B cell (primary cell): ENCODE results near the gene TRABD. TPM values are rescaled to one million over a fixed set of nuclear protein-coding genes. Genes with fewer than 3 reads are reported as not detected.
"Not testable (repeated sequence)": the region's sequence is repeated elsewhere in the genome, so short reads cannot be mapped to it uniquely, and the experiment has no call there.

Source experiments
- ATAC-seq: fragments of 200-7000 bp; cut with Tn5 transposase; one replicate; pipeline ENCODE4 v1.10.0; 2021; ENCODE audit warnings: low read depth, mild to moderate bottlenecking, moderate number of reproducible peaks, moderate library complexity
- CTCF ChIA-PET: fragments of 350-600 bp; sonication (Branson Sonifier 250); formaldehyde crosslinking; loops from one replicate; lab custom pipeline; 2021; ENCODE audit warnings: antibody characterized with exemption, inconsistent platforms; lab: Charles Lee
- POLR2A ChIA-PET: fragments of 350-600 bp; sonication (Branson Sonifier 250); formaldehyde crosslinking; loops from one replicate; lab custom pipeline; 2021; ENCODE audit warnings: antibody characterized with exemption; lab: Charles Lee
- DNase-seq: peaks from one replicate; pipeline ENCODE4 v3.0.0; 2013
- H2AFZ ChIP-seq: 2 replicates; pipeline ENCODE4 v1.6.1; 2012; ENCODE audit warnings: mild to moderate bottlenecking, low read depth, low read length; ENCODE audit not compliant: insufficient read depth, poor library complexity, severe bottlenecking
- H3K27ac ChIP-seq, 2 donors: 1 replicate in 1 of 2; 2 replicates in 1 of 2; pipeline ENCODE4 v1.5.1; 2012 to 2013; ENCODE audit warnings: low read length in 2 of 2, mild to moderate bottlenecking in 2 of 2, moderate library complexity in 1 of 2
- H3K27me3 ChIP-seq, 4 experiments: fragments of 200-600 bp in 1 of 4; sonication (generic) in 1 of 4; replicated peaks in 1 of 4; 1 replicate in 2 of 4; 2 replicates in 2 of 4; pipeline versions ENCODE4 v1.6.1 to v1.7.0; 2013 to 2016; ENCODE audit warnings: low read length in 3 of 4, mild to moderate bottlenecking in 2 of 4, mixed read lengths in 1 of 4, moderate library complexity in 1 of 4; ENCODE audit not compliant: insufficient read depth in 4 of 4, control insufficient read depth in 3 of 4; ENCODE audit errors: control extremely low read depth in 1 of 4
- H3K36me3 ChIP-seq, 2 experiments: replicated peaks in 1 of 2; 1 replicate in 1 of 2; 2 replicates in 1 of 2; pipeline versions ENCODE4 v1.6.1 to v1.7.1; 2013; ENCODE audit warnings: low read length in 1 of 2; ENCODE audit not compliant: insufficient read depth in 2 of 2, control insufficient read depth in 1 of 2; ENCODE audit errors: control extremely low read depth in 1 of 2, extremely low read depth in 1 of 2
- H3K4me1 ChIP-seq, 2 donors: fragments of 200-600 bp in 1 of 2; sonication (generic) in 1 of 2; 1 replicate in 1 of 2; 2 replicates in 1 of 2; pipeline versions ENCODE4 v1.5.1 to v1.6.1; 2013 to 2017; ENCODE audit warnings: low read length in 2 of 2; ENCODE audit not compliant: control insufficient read depth in 2 of 2, insufficient read depth in 2 of 2
- H3K4me2 ChIP-seq: replicated peaks from 2 replicates; pipeline ENCODE3; 2012; ENCODE audit warnings: mild to moderate bottlenecking, low read depth, low read length; ENCODE audit not compliant: poor library complexity, severe bottlenecking
- H3K4me3 ChIP-seq, 5 experiments: fragments of 200-600 bp in 1 of 5; sonication (generic) in 1 of 5; 1 replicate in 3 of 5; 2 replicates in 2 of 5; pipeline versions ENCODE4 v1.5.1 to v1.7.0; 2011 to 2016; ENCODE audit warnings: low read length in 4 of 5, mild to moderate bottlenecking in 4 of 5, low read depth in 2 of 5, control low read depth in 1 of 5, moderate library complexity in 1 of 5; ENCODE audit not compliant: insufficient read depth in 1 of 5; ENCODE audit errors: control extremely low read depth in 1 of 5, extremely low read depth in 1 of 5
- H3K79me2 ChIP-seq: fragments of 200-600 bp; sonication (generic); one replicate; pipeline ENCODE4 v1.6.0; 2016; ENCODE audit warnings: low read length; ENCODE audit not compliant: control insufficient read depth, insufficient read depth
- H3K9ac ChIP-seq: fragments of 200-600 bp; sonication (generic); 2 replicates; pipeline ENCODE4 v1.6.1; 2017; ENCODE audit warnings: mild to moderate bottlenecking, low read length, moderate library complexity
- H3K9me3 ChIP-seq, 3 donors: one replicate each; pipeline versions ENCODE4 v1.6.1 to v1.7.1; 2013; ENCODE audit warnings: low read length in 2 of 3; ENCODE audit not compliant: control insufficient read depth in 2 of 3, insufficient read depth in 1 of 3; ENCODE audit errors: control extremely low read depth in 1 of 3
- H4K20me1 ChIP-seq: 2 replicates; pipeline ENCODE4 v1.6.0; 2012; ENCODE audit warnings: mild to moderate bottlenecking, low read length; ENCODE audit not compliant: insufficient read depth, control insufficient read depth, poor library complexity, severe bottlenecking
- H3K27ac Mint-ChIP-seq: one replicate; pipeline ENCODE4 v1.8.0; 2021; ENCODE audit warnings: mixed read lengths
- H3K27me3 Mint-ChIP-seq: one replicate; pipeline ENCODE4 v1.8.0; 2021; ENCODE audit warnings: mixed read lengths
- H3K4me1 Mint-ChIP-seq: one replicate; pipeline ENCODE4 v1.8.0; 2021; ENCODE audit warnings: mixed read lengths
- H3K4me3 Mint-ChIP-seq: one replicate; pipeline ENCODE4 v1.8.0; 2021; ENCODE audit warnings: mixed read lengths
- H3K9me3 Mint-ChIP-seq: one replicate; pipeline ENCODE4 v1.8.0; 2022; ENCODE audit warnings: mixed read lengths; ENCODE audit not compliant: insufficient read depth
- CTCF ChIP-seq: fragments of 200-600 bp; IDR thresholded peaks from one replicate; pipeline ENCODE4 v1.8.0; 2022; ENCODE audit warnings: antibody characterized with exemption, mild to moderate bottlenecking
- EZH2 ChIP-seq: IDR thresholded peaks from 2 replicates; pipeline ENCODE4 v1.6.1; 2012; ENCODE audit warnings: borderline replicate concordance, low read depth, mild to moderate bottlenecking, moderate library complexity, low read length; ENCODE audit not compliant: insufficient read depth, poor library complexity, severe bottlenecking
- WGBS: methylation state at CpG from one replicate; pipeline ENCODE4 v1.1.5; 2013; ENCODE audit warnings: missing lambda C conversion rate; ENCODE audit not compliant: insufficient coverage; 5-methylcytosine and 5-hydroxymethylcytosine counted together
- intact Hi-C: fragments of 100-400 bp; cut with micrococcal nuclease; formaldehyde crosslinking; loops from one replicate; pipeline ENCODE4 v1.10.0; 2022
- polyA plus RNA-seq: library from polyadenylated mRNA; depleted of rRNA; stranded (reverse); fragments of >200 nt; gene quantifications from 2 replicates; pipeline ENCODE4 v1.2.3, GENCODE V29; 2012
- total RNA-seq, 2 donors: library from RNA; stranded (reverse); fragments of 120-200 nt in 1 of 2; gene quantifications; 1 replicate in 1 of 2; 2 replicates in 1 of 2; pipeline versions ENCODE4 v1.2.3 to v1.2.4, GENCODE V29; 2013 to 2022

The TRABD gene
- total and polyA plus RNA-seq, 2 donors (not counting 1 experiment from before 2014, with no cell fraction given): 164 to 200 TPM

DNA sequence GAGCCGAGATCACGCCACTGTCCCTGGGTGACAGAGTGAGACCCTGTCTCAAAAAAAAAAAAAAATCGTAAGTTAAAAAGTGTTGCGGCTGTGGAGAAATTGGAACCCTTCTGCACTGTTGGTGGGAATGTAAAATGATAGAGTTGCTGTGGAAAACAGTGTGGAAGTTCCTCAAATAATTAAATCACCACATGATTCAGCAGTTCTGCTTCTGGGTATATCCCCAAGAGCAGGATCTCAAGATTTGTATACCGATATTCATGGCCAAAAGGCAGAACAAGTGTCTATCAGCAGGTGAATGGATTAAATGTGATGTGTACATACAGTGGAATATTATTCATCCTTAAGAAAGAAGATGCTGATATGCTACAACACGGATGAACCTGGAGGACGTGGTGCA, 18.9 kb downstream of the TRABD start:
- CTCF ChIA-PET: interaction anchor here (0.7 to 5.2 kb wide), 4 partner anchors 13 to 349 kb away, joined by 3 to 75 read pairs (median 4); no protein-coding TSS in a partner anchor
- no peak overlapping the region for H3K27ac Mint-ChIP-seq
- peaks cover 44% of the 10 kb centered on the region for H3K79me2 ChIP-seq
- no peak for ATAC-seq
- H3K9me3 Mint-ChIP-seq: no peaks in the 10 kb centered on the region
- no peak for TF ChIP-seq CTCF
- TF ChIP-seq EZH2: no peak
- no peak overlapping the region for H3K27ac ChIP-seq
- H3K9ac ChIP-seq: no peak overlapping the region
- H3K27me3 Mint-ChIP-seq: no peaks in the 10 kb centered on the region
- peaks cover 43% of the 10 kb centered on the region for H4K20me1 ChIP-seq
- intact Hi-C loops: loop anchor here (10.0 kb wide), 1 partner anchor 440 kb away; no protein-coding TSS in a partner anchor
- no peaks in the 10 kb centered on the region for H3K9me3 ChIP-seq
- peaks cover 28 to 37% of the 10 kb centered on the region in 2 donors for H3K4me1 ChIP-seq
- DNase-seq: no peak
- POLR2A ChIA-PET: no interaction called here
- peaks cover 8 to 32% of the 10 kb centered on the region in 2 experiments for H3K36me3 ChIP-seq
- H3K27me3 ChIP-seq: no peaks in the 10 kb centered on the region
- 98% methylated on average over 4 of the region's 7 CpGs for WGBS
- no peak overlapping the region for H2AFZ ChIP-seq
- peaks cover 44% of the 10 kb centered on the region for H3K4me1 Mint-ChIP-seq
- no peak overlapping the region for H3K4me3 Mint-ChIP-seq
- no peak overlapping the region for H3K4me3 ChIP-seq
- no peak overlapping the region for H3K4me2 ChIP-seq

GRCh38 chr22:50204998-50205397, 19.3 kb downstream of the TRABD start:
- Histone ChIP-seq H3K4me1 (peaks cover 26 to 37% of the 10 kb centered on the region in 2 donors), H3K36me3 (peaks cover 8 to 32% of the 10 kb centered on the region in 2 experiments), H3K79me2 (peaks cover 41% of the 10 kb centered on the region), H4K20me1 (peaks cover 48% of the 10 kb centered on the region)
- ATAC-seq, DNase-seq, H3K4me3 Mint-ChIP-seq, H3K4me3 ChIP-seq, H3K27ac Mint-ChIP-seq, H3K27me3 Mint-ChIP-seq, H3K27me3 ChIP-seq, H3K27ac ChIP-seq, H3K9me3 ChIP-seq, H3K9me3 Mint-ChIP-seq, H2AFZ ChIP-seq, H3K4me2 ChIP-seq, H3K9ac ChIP-seq: not testable (repeated sequence)
- WGBS: 93% methylated on average over 8 of the region's 9 CpGs
- POLR2A ChIA-PET: interaction anchor here (4.5 kb wide), 1 partner anchor 14 kb away, joined by 43 read pairs; no protein-coding TSS in a partner anchor
- H3K4me1 Mint-ChIP-seq: peaks cover 45% of the 10 kb centered on the region
- CTCF ChIA-PET: interaction anchor here (1.9 to 5.2 kb wide), 2 partner anchors 55 to 137 kb away, joined by 4 to 75 read pairs; no protein-coding TSS in a partner anchor
- intact Hi-C loops: loop anchor here (5.0 to 10.0 kb wide), 2 partner anchors 278 to 440 kb away; no protein-coding TSS in a partner anchor
